ENCODE results near the gene PRPF40B.
A peak's percentile ranks its signal among the peaks of the same experiment; 100 is the strongest.
"Not testable (repeated sequence)": the region's sequence is repeated elsewhere in the genome, so short reads cannot be mapped to it uniquely, and the experiment has no call there.

Gene PRPF40B

DNA sequence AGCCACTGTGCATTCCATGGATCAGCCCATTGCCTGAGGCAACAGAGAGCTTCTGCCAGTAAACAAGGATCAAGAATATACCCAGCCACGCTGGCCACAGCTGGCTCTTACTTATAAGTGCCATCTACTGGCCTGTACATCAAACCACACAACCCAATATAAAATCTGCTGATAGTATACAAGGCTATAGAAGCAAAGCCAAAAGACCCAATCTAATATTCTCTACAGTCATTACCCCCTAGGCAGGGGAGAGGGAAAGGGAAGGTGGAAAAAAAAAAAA, 13.5 kb upstream of the PRPF40B start:
- DNase-seq = no peak

DNA sequence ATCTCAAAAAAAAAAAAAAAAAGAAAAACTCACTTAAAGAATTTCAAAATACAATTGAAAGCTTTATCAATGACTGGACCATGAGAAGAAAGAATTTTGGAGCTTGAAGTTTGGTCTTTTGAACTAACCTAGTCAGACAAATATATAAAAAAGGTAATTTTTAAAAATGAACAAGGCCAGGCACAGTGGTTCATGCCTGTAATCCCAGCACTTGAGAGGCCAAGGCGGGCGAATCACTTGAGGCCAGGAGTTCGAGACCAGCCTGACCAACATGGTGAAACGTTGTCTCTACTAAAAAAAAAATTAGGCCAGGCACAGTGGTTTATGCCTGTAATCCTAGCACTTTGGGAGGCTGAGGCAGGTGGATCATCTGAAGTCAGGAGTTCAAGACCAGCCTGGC, 12.6 kb upstream of the PRPF40B start:
- not testable (repeated sequence) for DNase-seq

DNA sequence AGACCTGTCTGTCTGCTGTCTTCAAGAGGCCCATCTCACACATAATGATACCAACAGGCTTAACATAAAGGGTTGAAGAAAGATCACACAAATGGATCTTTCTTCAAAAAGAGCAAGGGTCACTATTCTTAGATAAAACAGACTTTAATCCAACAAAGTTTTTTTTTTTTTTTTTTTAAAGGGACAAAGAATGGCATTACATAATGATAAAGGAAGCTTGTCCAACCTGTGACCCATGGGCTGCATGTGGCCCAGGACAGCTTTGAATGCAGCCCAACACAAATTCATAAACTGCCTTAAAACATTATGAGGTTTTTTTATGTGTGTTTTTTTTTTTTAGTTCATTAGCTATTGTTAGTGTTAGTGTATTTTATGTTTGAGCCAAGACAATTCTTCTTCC, 11.2 kb upstream of the PRPF40B start:
- no peak for DNase-seq

DNA sequence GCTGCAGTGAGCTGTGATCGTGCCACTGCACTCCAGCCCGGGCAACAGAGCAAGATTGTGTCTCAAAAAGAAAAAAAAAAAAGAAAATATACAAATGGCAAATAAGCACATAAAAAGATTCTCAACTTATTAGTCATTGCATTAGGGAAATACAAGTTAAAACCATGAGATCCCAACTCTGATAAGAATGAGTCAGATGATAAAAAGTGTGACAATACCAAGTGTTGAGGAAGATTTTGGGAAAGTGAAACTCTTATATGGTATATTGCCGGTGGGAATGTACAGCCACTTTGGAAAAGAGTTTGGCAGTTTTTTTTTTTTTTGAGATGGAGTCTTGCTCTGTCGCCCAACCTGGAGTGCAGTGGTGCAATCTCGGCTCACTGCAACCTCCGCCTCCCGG, 7.6 kb upstream of the PRPF40B start:
- no peak for DNase-seq

DNA sequence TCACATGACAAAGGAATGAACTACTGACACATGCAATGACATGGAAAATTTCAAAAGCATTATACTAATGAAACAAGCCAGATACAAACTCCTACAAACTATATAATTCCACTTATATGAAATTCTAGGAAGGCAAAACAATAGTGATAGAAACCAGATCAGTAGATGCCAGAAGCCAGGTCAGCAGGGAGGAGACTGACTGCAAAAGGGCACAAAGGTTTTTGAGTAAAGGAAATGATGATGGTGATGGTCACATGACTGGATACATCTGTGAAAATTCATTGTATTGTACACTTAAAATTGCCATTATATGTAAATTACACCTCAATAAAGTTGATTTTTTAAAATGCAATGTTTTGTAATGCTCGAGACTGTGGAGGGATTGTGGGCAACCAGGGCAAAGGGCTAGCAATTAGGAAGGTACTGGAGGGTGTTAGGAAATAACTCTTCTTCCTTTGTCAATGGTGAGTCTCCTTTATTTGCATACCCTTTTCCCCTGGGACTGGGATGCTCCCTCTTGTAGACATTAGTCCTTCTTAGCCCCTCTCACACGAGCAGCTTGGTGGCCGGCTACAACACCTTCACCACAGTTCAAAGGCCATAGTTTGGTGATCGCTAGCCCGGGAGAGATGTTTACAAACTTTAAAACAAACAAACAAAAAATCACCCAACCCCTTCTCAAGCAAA, 6.7 kb upstream of the PRPF40B start:
- DNase-seq = no peak

DNA sequence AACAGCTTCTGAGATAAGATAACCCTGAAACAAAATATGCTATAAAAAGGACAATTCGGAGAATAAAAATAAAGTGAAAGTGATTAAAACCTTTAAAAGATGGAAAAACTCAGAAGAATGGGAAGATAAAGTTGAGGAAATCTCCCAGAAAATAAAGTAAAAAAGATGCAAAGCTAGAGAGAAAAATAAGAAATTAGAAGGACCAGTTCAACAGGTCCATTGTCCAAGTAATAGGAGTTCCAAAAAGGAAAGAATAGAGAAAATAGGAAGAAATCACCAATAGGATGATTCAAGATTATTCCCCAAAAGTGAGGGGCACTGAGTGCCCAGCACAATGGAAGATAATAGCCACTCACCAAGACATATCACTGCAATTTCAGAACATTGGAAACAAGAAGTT, 4.8 kb upstream of the PRPF40B start:
- no peak for DNase-seq

DNA sequence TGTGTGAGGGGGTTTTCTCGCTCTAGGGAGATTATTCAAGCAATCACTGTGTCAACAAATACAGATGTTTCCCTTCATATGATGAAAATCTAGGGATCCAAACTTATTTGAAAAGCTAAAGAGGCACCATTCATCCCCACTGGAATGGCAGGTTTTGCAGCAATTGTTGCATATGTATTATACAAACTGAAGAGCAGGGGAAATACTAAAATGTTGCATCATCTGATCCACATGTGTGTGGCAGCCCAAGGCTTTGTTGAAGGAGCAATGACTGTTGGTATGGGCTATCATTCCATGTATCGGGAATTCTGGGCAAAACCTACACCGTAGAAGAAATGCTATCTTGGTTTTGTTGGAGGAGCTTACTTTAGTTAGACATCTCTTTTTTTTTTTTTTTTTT, 4.1 kb upstream of the PRPF40B start:
- peak; percentile 29 for DNase-seq

DNA sequence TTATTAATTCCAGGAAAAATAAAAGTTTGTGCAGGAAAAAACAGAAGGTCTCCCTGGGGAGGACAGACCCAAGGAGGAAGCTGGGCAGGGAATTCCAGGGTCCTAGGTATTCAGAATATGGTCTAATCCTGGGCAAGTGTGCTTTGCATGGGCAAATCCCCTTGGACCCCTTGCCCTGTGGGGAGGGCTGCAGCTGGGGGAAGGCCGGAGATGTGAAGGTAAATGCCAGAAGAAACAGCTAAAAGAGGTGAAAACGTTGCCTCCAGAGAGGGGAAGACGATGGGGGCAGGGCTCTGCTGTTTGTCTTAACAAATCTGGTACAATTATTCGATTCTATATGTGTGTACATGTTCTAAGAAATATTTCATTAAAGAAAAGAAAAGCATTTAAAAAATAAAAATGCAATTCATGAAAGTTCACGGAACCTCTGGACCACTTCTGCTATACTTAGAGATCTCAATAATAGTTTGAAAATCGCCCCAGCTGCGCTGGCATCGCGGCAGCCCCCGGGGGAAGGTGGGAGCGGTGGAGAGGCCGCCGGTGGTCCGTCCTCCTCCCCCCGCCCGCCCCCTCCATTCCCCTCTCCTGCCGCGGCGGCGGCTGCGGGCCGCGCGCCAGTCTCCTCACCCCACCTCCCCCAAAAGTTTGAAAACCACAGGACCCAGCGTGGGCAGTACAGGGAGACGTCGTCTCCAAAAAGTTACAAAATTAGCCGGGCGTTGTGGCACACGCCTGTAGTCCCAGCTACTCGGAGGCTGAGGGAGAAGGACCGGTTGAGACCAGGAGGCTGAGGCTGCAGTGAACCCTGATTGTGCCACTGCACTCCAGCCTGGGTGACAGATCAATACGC, 1.5 kb upstream of the PRPF40B start:
- DNase-seq = no peak

DNA sequence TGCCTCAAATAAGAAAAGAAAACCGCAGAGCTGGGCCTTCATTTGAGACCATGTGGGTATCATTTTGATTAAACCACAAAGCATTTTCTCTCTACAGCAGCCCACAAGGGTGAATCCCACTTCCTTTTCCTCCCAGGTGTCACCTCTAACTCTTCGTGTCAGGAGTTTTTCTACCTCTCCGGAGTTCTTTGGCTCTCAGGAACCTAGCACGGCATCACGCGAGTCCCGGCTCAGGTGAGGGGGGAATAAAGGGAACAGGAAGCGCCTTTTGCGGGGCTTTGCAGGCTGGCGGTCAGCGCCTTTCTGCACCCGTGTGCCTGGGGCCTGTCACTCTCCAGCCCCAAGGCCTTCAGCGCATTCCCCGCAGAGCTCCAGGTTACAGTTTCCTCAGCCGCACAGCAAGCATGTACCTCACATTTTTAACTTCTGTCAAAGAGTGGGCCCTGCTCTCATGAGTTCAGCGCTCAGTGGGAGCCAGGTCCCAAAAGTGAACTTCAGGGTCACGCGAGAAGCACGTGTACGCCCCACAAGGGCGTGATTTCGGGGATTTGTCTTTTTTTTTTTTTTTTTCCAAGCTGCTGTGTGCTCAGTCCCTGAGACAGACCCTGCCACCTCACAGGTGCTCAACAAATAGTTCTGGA, 740 bp upstream of the PRPF40B start:
- peak; percentile 46 for DNase-seq

DNA sequence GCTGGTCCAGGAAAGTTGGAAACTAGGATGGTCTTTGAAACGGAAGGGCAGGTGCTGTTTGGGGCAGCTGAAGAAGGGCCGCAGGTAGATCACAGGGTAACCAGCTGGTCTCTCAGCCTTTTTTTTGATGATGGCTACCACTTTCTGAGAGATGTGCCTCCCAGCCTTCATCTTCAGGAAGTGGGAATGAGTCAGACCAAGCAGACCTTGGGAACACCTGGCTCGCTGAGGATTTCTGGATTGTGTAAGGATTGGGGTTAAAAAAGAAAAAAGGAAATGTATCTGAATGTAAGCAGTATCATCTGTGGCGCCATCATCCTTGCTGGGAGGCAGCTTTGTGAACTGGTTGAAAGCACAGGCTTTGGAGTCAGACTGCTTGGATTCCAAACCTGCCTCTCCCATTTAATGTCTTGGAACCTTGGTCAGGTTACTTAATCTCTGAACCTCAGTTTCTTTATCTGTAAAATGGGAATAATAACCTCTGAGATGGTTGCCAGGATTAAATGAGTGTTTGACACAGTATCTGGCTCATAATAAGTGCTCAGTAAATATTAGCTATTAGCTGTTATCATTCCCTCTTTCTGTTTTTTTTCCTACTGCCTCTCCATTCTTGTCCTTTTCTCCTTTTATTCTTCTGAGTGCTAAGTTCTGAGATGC, 1.7 kb downstream of the PRPF40B start:
- peak; percentile 62 for DNase-seq

DNA sequence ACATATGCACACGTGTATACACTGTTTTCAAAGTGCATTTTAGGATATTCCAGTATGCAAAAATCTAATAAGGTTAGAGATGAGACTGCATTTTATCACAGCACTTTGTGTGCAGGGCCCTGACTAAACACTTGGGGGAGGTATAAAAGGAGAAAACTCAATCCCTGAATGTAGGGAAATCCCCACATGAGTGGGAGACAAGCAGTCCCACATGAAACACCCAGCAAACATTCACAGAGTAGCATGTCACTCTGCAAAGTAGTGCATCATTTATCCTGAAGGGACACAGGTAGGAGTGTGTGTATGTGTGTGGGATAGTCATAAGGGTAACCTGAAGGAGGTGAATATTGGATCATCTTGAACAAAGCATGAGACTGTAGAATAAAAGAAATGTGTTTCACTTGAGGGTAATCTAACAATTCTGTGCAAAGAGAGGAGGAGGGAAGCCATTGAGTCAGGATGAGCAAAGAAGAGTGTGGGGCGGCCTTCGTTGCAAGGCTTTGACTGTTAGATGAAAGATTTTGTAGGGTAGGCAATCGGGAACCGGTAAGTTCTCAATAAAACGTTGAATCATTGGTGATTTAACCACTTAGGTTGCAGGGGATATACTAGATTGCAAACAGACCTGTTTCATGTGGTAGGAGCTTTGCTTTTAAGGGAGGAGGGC, 2.9 kb downstream of the PRPF40B start:
- no peak for DNase-seq

DNA sequence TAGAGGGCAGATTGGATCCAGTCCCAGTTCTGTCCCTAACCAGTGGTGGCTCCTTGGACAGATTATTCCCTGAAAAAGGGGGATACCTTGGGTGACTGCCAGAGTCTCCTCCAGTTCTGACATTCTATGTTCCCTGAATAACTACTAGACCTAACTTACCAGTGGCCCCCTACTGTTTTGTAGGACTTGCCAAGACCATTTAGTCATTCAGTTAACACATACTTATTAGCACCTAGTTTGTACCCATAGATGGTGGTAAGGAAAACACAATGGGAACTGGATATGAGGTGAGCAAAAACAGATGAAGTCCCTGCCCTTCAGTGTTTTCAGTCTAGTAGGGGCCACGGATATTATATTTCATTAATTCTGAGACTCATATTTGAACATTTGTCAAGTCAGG, 3.5 kb downstream of the PRPF40B start:
- DNase-seq = no peak

DNA sequence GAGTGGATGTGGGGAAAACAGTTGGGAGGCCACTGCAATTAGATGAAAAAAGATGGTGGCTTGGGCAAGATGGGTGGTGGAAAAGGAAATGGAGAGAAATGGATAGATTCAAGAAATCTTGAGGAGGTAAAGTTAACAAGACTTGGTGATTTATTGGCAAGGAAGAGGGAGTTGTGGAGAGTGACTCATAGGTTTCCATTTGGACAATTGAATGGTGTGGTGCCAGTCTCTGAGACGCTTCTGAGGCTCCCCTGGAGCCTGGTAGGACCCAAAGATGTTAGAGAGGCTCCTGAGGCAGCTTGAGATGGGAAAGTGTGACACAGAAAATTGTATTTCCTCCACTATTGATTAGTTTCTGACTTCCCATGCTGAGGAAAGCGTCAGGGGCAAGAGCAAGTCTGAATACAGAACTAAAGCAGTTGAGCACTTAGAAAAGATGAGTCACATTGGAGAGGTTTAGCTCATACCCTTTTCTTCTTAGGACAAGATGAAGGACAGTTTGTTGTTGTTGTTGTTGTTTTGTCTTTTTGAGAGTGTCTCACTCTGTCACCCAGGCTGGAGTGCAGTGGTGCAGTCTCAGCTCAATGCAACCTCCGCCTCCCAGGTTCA, 4.5 kb downstream of the PRPF40B start:
- DNase-seq = peak; percentile 53

DNA sequence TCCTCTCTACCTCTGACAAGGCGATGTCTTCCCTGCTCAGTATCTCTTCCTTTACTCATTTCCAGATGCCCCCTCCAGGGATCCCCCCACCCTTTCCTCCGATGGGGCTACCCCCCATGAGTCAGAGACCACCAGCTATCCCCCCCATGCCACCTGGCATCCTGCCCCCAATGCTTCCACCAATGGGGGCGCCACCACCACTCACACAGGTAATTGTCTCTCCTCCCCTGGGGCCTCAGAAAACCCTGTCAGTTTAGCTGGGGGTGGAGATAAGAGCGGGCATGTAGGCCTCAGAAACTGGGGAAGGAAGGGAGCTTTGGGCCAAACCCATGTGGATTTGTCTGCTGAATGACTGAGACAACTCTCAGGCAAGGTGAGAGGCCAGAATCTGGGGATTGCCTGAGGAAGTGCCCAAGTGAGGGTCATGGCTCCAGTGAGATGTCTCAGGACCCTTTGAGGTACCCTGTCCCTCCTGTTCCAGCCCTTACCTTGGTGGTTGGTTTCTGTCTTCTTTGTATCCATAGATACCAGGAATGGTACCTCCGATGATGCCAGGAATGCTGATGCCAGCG, 8.1 kb downstream of the PRPF40B start:
- no peak for DNase-seq

DNA sequence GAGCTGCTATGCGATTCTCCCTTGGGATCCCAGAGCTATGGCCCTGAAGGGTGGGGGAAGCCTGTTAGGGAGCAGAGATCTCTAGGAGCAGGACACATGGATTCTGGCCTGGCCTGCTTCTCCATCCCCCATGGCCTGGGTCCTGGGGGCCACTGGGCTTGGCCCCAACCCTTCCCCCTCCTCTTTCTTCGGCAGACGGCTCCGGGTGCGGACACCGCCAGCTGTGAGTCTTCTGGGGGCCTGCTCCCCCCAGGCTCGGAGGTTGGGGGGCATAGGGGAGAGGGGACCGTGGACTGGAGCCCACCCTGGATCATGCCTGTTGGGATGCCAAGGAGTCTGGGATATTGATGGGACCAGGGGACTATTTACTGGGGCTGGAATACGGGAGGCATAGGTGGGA, 9.0 kb downstream of the PRPF40B start:
- no peak for DNase-seq

DNA sequence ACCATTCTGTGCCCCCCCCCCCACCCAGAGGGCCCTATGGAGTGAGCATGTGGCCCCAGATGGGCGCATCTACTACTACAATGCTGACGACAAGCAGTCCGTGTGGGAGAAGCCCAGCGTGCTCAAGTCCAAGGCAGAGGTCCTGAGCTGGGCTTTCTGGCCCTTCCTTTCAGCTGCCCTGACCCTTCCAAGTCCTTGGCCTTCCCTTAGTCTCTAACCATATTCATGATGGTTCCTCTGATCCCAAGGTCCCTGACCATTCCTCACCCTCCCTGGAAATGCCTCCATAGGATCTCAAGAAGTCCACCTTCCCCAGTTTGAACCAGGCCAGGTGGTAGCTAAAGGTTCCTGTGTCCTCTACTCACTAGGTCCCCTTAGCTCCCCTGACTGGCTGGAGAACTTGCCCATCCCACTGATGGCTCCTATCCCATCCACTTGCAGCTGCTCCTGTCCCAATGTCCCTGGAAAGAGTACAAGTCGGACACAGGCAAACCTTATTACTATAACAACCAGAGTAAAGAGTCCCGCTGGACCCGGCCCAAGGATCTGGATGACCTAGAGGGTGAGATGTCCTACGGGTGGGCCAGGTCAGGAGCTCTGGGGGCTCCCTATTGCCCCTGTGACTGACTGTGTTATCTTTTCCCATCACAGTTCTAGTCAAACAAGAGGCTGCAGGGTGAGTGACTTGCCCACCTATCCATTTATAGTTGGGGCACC, 9.8 kb downstream of the PRPF40B start:
- DNase-seq = no peak

DNA sequence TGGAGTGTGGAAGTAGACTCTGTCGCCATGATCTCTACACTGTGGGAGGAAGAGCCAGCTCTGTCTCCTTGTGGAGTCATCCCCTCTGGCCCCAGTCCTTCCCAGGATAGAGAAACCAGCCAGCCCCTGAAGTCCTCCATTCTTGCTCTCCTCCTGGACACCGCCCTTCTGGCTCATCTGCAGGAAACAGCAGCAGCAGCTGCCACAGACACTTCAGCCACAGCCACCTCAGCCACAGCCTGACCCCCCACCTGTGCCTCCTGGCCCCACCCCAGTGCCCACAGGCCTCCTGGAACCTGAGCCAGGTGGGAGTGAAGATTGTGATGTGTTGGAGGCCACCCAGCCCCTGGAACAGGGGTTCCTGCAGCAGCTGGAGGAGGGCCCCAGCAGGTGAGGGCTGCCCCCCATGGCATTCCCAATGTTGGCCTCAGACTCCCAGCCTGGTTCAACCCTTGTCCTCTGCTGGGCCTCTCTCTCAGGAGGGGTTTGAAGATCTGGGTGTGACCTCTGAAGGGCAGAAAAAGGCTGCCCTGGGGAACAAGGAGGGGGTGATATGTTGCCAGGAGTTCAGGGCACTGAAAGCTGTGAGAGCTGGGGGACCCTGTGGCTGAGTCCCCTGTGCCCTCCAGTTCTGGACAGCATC, 10.5 kb downstream of the PRPF40B start:
- DNase-seq = no peak

DNA sequence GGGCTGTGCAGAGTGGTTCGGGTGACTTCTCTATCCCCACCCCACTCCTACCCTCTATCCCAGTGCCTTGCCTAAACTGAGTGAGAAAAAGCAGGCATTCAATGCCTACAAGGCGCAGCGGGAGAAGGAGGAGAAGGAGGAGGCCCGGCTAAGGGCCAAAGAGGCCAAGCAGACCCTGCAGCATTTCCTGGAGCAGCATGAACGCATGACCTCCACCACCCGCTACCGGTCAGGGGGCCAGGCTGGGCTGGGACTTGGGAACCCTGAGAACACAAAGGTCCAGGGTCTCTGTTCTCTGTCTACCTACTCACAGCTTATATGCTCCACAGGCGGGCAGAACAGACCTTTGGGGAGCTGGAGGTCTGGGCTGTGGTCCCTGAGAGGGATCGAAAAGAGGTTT, 11.7 kb downstream of the PRPF40B start:
- DNase-seq = no peak

DNA sequence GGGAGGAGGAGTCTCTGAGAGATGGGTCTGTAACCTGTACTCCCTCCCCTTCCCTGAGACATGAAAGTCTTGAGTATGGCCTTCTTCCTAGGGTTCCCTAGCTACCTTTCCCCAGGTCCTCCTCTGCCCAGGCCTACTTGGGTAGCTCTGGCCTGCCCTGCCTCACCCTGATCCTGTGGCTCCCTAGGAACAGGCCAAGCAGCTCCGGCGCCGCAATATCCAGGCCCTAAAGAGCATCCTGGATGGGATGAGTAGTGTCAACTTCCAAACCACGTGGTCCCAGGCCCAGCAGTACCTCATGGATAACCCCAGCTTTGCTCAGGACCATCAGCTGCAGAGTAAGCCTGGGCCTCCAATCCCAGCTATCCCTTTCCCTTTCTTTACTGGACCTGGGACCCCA, 12.3 kb downstream of the PRPF40B start:
- DNase-seq = no peak

DNA sequence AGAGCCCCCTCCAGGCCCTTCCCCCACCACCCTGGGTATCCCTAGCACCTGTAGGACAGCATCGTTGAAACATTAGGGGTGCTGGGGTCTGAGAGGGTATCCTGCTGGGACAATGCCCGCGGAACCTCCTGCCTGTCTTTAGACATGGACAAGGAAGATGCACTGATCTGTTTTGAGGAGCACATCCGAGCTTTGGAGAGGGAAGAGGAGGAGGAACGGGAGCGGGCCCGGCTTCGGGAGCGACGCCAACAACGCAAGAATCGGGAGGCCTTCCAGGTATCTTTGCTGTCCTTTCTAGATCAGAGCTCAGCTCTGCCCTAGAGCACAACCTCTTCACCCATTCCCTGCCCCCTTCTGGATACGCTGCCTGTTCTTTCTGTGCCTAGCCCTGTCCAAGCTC, 13.2 kb downstream of the PRPF40B start:
- no peak for DNase-seq

Measured in fibroblast of upper back skin (primary cell).